ENCODE results near the gene CCDC92. TPM values are rescaled to one million over a fixed set of nuclear protein-coding genes. Genes with fewer than 3 reads are reported as not detected.
A peak's percentile ranks its signal among the peaks of the same experiment; 100 is the strongest.

CCDC92 gene
- total RNA-seq, 1 donor from 2014 or later, result 38.9 TPM

DNA sequence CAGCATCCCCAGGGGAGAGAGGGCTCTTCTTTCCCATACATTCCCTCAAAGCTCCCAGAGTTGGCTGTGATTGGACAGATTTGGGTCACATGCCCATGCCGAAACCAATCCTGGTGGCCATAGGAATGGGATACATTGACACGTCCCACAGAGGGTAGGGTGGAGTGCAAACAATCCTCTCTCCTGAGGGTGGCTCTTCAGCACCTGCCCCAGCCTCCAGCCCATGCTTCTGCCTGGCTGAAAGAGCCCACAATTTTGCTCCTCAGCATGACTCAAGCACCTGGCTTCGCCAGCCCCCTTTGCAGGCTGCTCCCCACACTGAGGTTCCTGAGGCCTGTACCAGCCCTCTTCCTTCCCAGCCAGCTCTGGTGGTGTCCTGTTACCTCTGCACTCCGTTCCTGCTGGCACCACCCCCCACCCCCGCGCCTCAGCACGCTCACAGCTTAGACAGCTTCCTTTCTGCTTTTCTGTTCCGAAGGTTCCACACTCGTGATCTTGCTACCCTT lies 71.7 kb downstream of the CCDC92 start:
- H3K27me3 Mint-ChIP-seq (ENCODE audit: low read depth, unreplicated experiment), result peaks cover 10% of the 10 kb centered on the region
- H3K79me2 ChIP-seq (ENCODE audit: insufficient read depth, low read length), result no peaks in the 10 kb centered on the region
- H3K4me3 ChIP-seq (ENCODE audit: insufficient read depth, low read depth, low read length), result no peak overlapping the region
- H3K27me3 ChIP-seq (ENCODE audit: insufficient read depth, low read length), result no peaks in the 10 kb centered on the region
- H3K27ac ChIP-seq (ENCODE audit: low read depth, low read length), result no peak overlapping the region
- H2AFZ ChIP-seq (ENCODE audit: low read depth, low read length), result no peak overlapping the region
- peak overlapping the region; percentile 51 for H3K4me3 Mint-ChIP-seq (ENCODE audit: unreplicated experiment)
- no peaks in the 10 kb centered on the region for H3K36me3 Mint-ChIP-seq (ENCODE audit: low read depth, unreplicated experiment)
- DNase-seq (ENCODE audit: low read depth), result peak; percentile 38
- H3K27ac Mint-ChIP-seq (ENCODE audit: unreplicated experiment), result no peak overlapping the region
- peak overlapping the region; percentile 31 for H3K4me2 ChIP-seq (ENCODE audit: low read length)
- peaks cover 9% of the 10 kb centered on the region for H3K4me1 Mint-ChIP-seq (ENCODE audit: low read depth, unreplicated experiment)
- peaks cover 6% of the 10 kb centered on the region for H3K9me3 Mint-ChIP-seq (ENCODE audit: unreplicated experiment)
- H4K20me1 ChIP-seq (ENCODE audit: insufficient read depth, low read length), result no peaks in the 10 kb centered on the region
- FAIRE-seq, result no peak
- H3K36me3 ChIP-seq (ENCODE audit: insufficient read depth, low read length), result no peaks in the 10 kb centered on the region
- H3K9ac ChIP-seq (ENCODE audit: low read length), result no peak overlapping the region
- peaks cover 4% of the 10 kb centered on the region for H3K9me3 ChIP-seq (ENCODE audit: insufficient read depth, low read depth, low read length)
- TF ChIP-seq EZH2 (IDR thresholded peaks at IDR 0.05; ENCODE audit: insufficient read depth, low read length), result no peak
- TF ChIP-seq, protein P1, sequence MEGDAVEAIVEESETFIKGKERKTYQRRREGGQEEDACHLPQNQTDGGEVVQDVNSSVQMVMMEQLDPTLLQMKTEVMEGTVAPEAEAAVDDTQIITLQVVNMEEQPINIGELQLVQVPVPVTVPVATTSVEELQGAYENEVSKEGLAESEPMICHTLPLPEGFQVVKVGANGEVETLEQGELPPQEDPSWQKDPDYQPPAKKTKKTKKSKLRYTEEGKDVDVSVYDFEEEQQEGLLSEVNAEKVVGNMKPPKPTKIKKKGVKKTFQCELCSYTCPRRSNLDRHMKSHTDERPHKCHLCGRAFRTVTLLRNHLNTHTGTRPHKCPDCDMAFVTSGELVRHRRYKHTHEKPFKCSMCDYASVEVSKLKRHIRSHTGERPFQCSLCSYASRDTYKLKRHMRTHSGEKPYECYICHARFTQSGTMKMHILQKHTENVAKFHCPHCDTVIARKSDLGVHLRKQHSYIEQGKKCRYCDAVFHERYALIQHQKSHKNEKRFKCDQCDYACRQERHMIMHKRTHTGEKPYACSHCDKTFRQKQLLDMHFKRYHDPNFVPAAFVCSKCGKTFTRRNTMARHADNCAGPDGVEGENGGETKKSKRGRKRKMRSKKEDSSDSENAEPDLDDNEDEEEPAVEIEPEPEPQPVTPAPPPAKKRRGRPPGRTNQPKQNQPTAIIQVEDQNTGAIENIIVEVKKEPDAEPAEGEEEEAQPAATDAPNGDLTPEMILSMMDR (IDR thresholded peaks at IDR 0.05; ENCODE audit: insufficient read depth, low read depth, low read length), result no peak
- H3K4me1 ChIP-seq (ENCODE audit: insufficient read depth, low read length), result peaks cover 12% of the 10 kb centered on the region

DNA sequence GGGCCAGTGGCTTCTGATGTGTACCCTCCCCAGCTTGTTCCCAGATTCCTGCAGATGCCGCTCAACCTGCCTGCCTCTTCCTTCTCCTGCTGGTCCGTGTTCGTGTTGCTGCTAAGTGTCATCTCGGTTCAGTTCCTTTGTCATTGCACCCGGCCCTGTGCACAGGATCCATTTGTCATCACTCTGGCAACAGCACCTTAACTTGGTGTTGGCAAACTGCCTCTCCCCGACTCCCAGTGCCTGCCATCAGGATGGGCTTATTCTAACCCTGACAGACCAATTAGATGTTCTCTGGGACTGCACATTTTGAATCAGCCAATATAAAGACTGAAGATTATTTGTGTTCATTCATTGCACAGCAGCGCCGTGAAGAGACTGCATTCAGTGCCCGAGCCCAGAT lies 73.3 kb downstream of the CCDC92 start:
- Mint-ChIP-seq H3K9me3 (ENCODE audit: unreplicated experiment) (peaks cover 6% of the 10 kb centered on the region), H3K27ac (ENCODE audit: unreplicated experiment) (no peak overlapping the region), H3K4me1 (ENCODE audit: low read depth, unreplicated experiment) (peaks cover 7% of the 10 kb centered on the region), H3K36me3 (ENCODE audit: low read depth, unreplicated experiment) (no peaks in the 10 kb centered on the region), H3K27me3 (ENCODE audit: low read depth, unreplicated experiment) (peaks cover 10% of the 10 kb centered on the region), H3K4me3 (ENCODE audit: unreplicated experiment) (no peak overlapping the region)
- no peak for DNase-seq (ENCODE audit: low read depth)
- H3K4me1 ChIP-seq (ENCODE audit: insufficient read depth, low read length), result peaks cover 12% of the 10 kb centered on the region
- no peak for FAIRE-seq
- H2AFZ ChIP-seq (ENCODE audit: low read depth, low read length), result no peak overlapping the region
- H3K4me3 ChIP-seq (ENCODE audit: insufficient read depth, low read depth, low read length), result no peak overlapping the region
- H3K9ac ChIP-seq (ENCODE audit: low read length), result no peak overlapping the region
- TF ChIP-seq, protein P1 (IDR thresholded peaks at IDR 0.05; ENCODE audit: insufficient read depth, low read depth, low read length), result no peak
- no peak for TF ChIP-seq EZH2 (IDR thresholded peaks at IDR 0.05; ENCODE audit: insufficient read depth, low read length)
- peaks cover 4% of the 10 kb centered on the region for H3K9me3 ChIP-seq (ENCODE audit: insufficient read depth, low read depth, low read length)
- no peaks in the 10 kb centered on the region for H3K27me3 ChIP-seq (ENCODE audit: insufficient read depth, low read length)
- H3K27ac ChIP-seq (ENCODE audit: low read depth, low read length), result no peak overlapping the region
- H4K20me1 ChIP-seq (ENCODE audit: insufficient read depth, low read length), result no peaks in the 10 kb centered on the region
- no peaks in the 10 kb centered on the region for H3K79me2 ChIP-seq (ENCODE audit: insufficient read depth, low read length)
- no peak overlapping the region for H3K4me2 ChIP-seq (ENCODE audit: low read length)
- H3K36me3 ChIP-seq (ENCODE audit: insufficient read depth, low read length), result no peaks in the 10 kb centered on the region

GRCh38 chr12:123898673-123899072 lies 74.0 kb downstream of the CCDC92 start:
- Histone ChIP-seq H3K4me2 (ENCODE audit: low read length) (no peak overlapping the region), H2AFZ (ENCODE audit: low read depth, low read length) (no peak overlapping the region), H3K79me2 (ENCODE audit: insufficient read depth, low read length) (no peaks in the 10 kb centered on the region), H3K9ac (ENCODE audit: low read length) (no peak overlapping the region), H3K36me3 (ENCODE audit: insufficient read depth, low read length) (no peaks in the 10 kb centered on the region), H3K4me1 (ENCODE audit: insufficient read depth, low read length) (peaks cover 12% of the 10 kb centered on the region), H3K4me3 (ENCODE audit: insufficient read depth, low read depth, low read length) (no peak overlapping the region), H3K9me3 (ENCODE audit: insufficient read depth, low read depth, low read length) (peaks cover 4% of the 10 kb centered on the region), H3K27me3 (ENCODE audit: insufficient read depth, low read length) (no peaks in the 10 kb centered on the region), H4K20me1 (ENCODE audit: insufficient read depth, low read length) (no peaks in the 10 kb centered on the region), H3K27ac (ENCODE audit: low read depth, low read length) (no peak overlapping the region)
- Mint-ChIP-seq H3K4me3 (ENCODE audit: unreplicated experiment) (no peak overlapping the region), H3K27ac (ENCODE audit: unreplicated experiment) (no peak overlapping the region), H3K9me3 (ENCODE audit: unreplicated experiment) (peaks cover 6% of the 10 kb centered on the region), H3K4me1 (ENCODE audit: low read depth, unreplicated experiment) (peaks cover 7% of the 10 kb centered on the region), H3K36me3 (ENCODE audit: low read depth, unreplicated experiment) (no peaks in the 10 kb centered on the region), H3K27me3 (ENCODE audit: low read depth, unreplicated experiment) (peaks cover 4% of the 10 kb centered on the region)
- FAIRE-seq (no peak), DNase-seq (ENCODE audit: low read depth) (no peak)
- TF ChIP-seq EZH2 (IDR thresholded peaks at IDR 0.05; ENCODE audit: insufficient read depth, low read length), result no peak
- TF ChIP-seq, protein P1 (IDR thresholded peaks at IDR 0.05; ENCODE audit: insufficient read depth, low read depth, low read length), result no peak

All from astrocyte (in vitro differentiated cells and primary cell).